A549 (cell line): ENCODE data around the gene WIPF3. TPM values are rescaled to one million over a fixed set of nuclear protein-coding genes. Genes with fewer than 3 reads are reported as not detected.

Source experiments
- ATAC-seq, 2 experiments: fragments of 200-7000 bp in 1 of 2; fragments of >200 bp in 1 of 2; cut with Nextera tagmentation in 1 of 2; cut with Tn5 transposase in 1 of 2; 3 replicates each; pipeline versions ENCODE4 v1.8.0 to v1.9.1; 2018 to 2020; ENCODE audit warnings: mild to moderate bottlenecking in 1 of 2, moderate library complexity in 1 of 2
- CTCF ChIA-PET: fragments of 300-600 bp; sonication (Branson Sonifier 250); formaldehyde crosslinking; extraction: SDS; loops from one replicate; lab custom pipeline; 2021; ENCODE audit warnings: antibody characterized with exemption, inconsistent platforms; lab: Yijun Ruan, JAX
- POLR2A ChIA-PET: fragments of 350-600 bp; formaldehyde crosslinking; extraction: SDS; loops from one replicate; lab custom pipeline; 2021; ENCODE audit warnings: antibody characterized with exemption, inconsistent platforms; lab: Yijun Ruan, JAX
- DNase-seq, 2 experiments: peaks; one replicate each; pipeline versions ENCODE4 v3.0.0 to v3.0.0-alpha.2; 2011 to 2016; ENCODE audit warnings: low read depth in 1 of 2, low spot score in 1 of 2
- FAIRE-seq: peaks from 2 replicates; lab custom pipeline; 2011; peaks lifted over from hg19 to GRCh38; lab: Jason Lieb, UNC
- H3K27ac ChIP-seq, 2 experiments: fragments of >200 bp; sonication (Bioruptor Twin); formaldehyde crosslinking; 3 replicates each; pipeline ENCODE4 v1.5.1; 2016 to 2017
- H3K4me1 ChIP-seq: fragments of >200 bp; sonication (Bioruptor Twin); formaldehyde crosslinking; 3 replicates; pipeline ENCODE4 v1.6.1; 2016
- H3K4me2 ChIP-seq: fragments of >200 bp; sonication (Bioruptor Twin); formaldehyde crosslinking; 3 replicates; pipeline ENCODE4 v1.6.1; 2016
- H3K4me3 ChIP-seq: fragments of >200 bp; sonication (Bioruptor Twin); formaldehyde crosslinking; 3 replicates; pipeline ENCODE4 v1.5.1; 2016
- H3K9me3 ChIP-seq: fragments of >200 bp; sonication (Bioruptor Twin); formaldehyde crosslinking; 3 replicates; pipeline ENCODE4 v1.6.1; 2016
- CBX2 ChIP-seq: fragments of 200-600 bp; sonication (generic); IDR thresholded peaks from 2 replicates; pipeline ENCODE4 v1.6.1; 2016; ENCODE audit warnings: low read depth, mild to moderate bottlenecking, borderline replicate concordance
- CBX8 ChIP-seq: fragments of 200-600 bp; sonication (generic); IDR thresholded peaks from 2 replicates; pipeline ENCODE4 v1.6.1; 2016
- CHD2 ChIP-seq: fragments of 150-350 bp; IDR thresholded peaks from 2 replicates; pipeline ENCODE4 v1.6.1; 2014; ENCODE audit warnings: low read length; ENCODE audit not compliant: partially characterized antibody
- CHD4 ChIP-seq: fragments of 200-600 bp; sonication (generic); IDR thresholded peaks from 2 replicates; pipeline ENCODE4 v1.6.1; 2016; ENCODE audit warnings: antibody characterized with exemption, mild to moderate bottlenecking, borderline replicate concordance
- EHMT2 ChIP-seq: fragments of 200-600 bp; sonication (generic); IDR thresholded peaks from 2 replicates; pipeline ENCODE4 v1.6.1; 2016; ENCODE audit warnings: antibody characterized with exemption, low read depth, mild to moderate bottlenecking, moderate library complexity
- EP300 ChIP-seq, 2 experiments: fragments of >200 bp; sonication (Bioruptor Twin); formaldehyde crosslinking; IDR thresholded peaks; 2 replicates in 1 of 2; 3 replicates in 1 of 2; pipeline ENCODE4 v1.6.1; 2016 to 2017
- ESRRA ChIP-seq: fragments of 150-350 bp; IDR thresholded peaks from 2 replicates; pipeline ENCODE4 v1.6.1; 2014; ENCODE audit warnings: mild to moderate bottlenecking, low read length, borderline replicate concordance
- FOSL2 ChIP-seq, 2 experiments: fragments of 450-650 bp in 1 of 2; fragments of >200 bp in 1 of 2; sonication (Bioruptor Twin) in 1 of 2; formaldehyde crosslinking; IDR thresholded peaks; 2 replicates each; pipeline versions ENCODE4 v1.5.0 to v1.6.1; 2016 to 2020; ENCODE audit warnings: mild to moderate bottlenecking in 1 of 2, moderate library complexity in 1 of 2
- FOXS1 ChIP-seq: fragments of 250-450 bp; sonication (Bioruptor Pico); IDR thresholded peaks from 2 replicates; pipeline ENCODE4 v1.5.0; 2020; ENCODE audit warnings: mild to moderate bottlenecking, moderate library complexity
- HEYL ChIP-seq: fragments of 250-450 bp; sonication (Bioruptor Pico); IDR thresholded peaks from 2 replicates; pipeline ENCODE4 v1.8.0; 2021; ENCODE audit warnings: mild to moderate bottlenecking, moderate library complexity
- HOXB13 ChIP-seq: fragments of 250-450 bp; sonication (Bioruptor Pico); IDR thresholded peaks from 2 replicates; pipeline ENCODE4 v1.5.0; 2020; ENCODE audit warnings: low read depth, mild to moderate bottlenecking, moderate library complexity
- HOXB5 ChIP-seq: fragments of 250-450 bp; sonication (Bioruptor Pico); IDR thresholded peaks from 2 replicates; pipeline ENCODE4 v1.5.0; 2020; ENCODE audit warnings: mild to moderate bottlenecking, moderate library complexity
- JUN ChIP-seq, 2 experiments: fragments of >200 bp; sonication (Bioruptor Twin); formaldehyde crosslinking; IDR thresholded peaks; 2 replicates in 1 of 2; 3 replicates in 1 of 2; pipeline ENCODE4 v1.6.1; 2016 to 2017
- JUNB ChIP-seq: fragments of >200 bp; sonication (Bioruptor Twin); formaldehyde crosslinking; IDR thresholded peaks from 2 replicates; pipeline ENCODE4 v1.6.1; 2016
- KDM5A ChIP-seq: fragments of 200-600 bp; sonication (generic); IDR thresholded peaks from 2 replicates; pipeline ENCODE4 v1.6.1; 2016; ENCODE audit warnings: antibody characterized with exemption, mild to moderate bottlenecking
- MAFK ChIP-seq: fragments of 450-650 bp; IDR thresholded peaks from 2 replicates; pipeline ENCODE4 v1.6.1; 2014; ENCODE audit not compliant: partially characterized antibody
- MAZ ChIP-seq: fragments of 150-350 bp; IDR thresholded peaks from 2 replicates; pipeline ENCODE4 v1.6.1; 2014; ENCODE audit warnings: antibody characterized with exemption, low read depth, low read length, borderline replicate concordance
- NPAS2 ChIP-seq: fragments of 250-450 bp; sonication (Bioruptor Pico); IDR thresholded peaks from 2 replicates; pipeline ENCODE4 v1.8.0; 2022; ENCODE audit warnings: mild to moderate bottlenecking, moderate library complexity, borderline replicate concordance
- NR3C1 ChIP-seq: fragments of >200 bp; sonication (Bioruptor Twin); formaldehyde crosslinking; IDR thresholded peaks from 3 replicates; pipeline ENCODE4 v1.6.1; 2017
- PHF8 ChIP-seq: fragments of 200-600 bp; sonication (generic); IDR thresholded peaks from 2 replicates; pipeline ENCODE4 v1.6.1; 2016; ENCODE audit warnings: low read depth, mild to moderate bottlenecking, antibody characterized with exemption, moderate library complexity, borderline replicate concordance
- POLR2A ChIP-seq: IDR thresholded peaks from 2 replicates; pipeline ENCODE4 v1.6.1; 2012; ENCODE audit warnings: mild to moderate bottlenecking, low read length
- RAD21 ChIP-seq, 2 experiments: fragments of >200 bp in 1 of 2; sonication (Bioruptor Twin) in 1 of 2; formaldehyde crosslinking in 1 of 2; IDR thresholded peaks in 1 of 2; conservative IDR thresholded peaks in 1 of 2; 2 replicates in 1 of 2; 3 replicates in 1 of 2; pipeline ENCODE4 v1.6.1; 2012 to 2018; ENCODE audit warnings: inconsistent platforms in 1 of 2
- RFX5 ChIP-seq: fragments of 450-650 bp; IDR thresholded peaks from 2 replicates; pipeline ENCODE4 v1.7.1; 2014; ENCODE audit warnings: antibody characterized with exemption, mild to moderate bottlenecking, moderate library complexity
- SMC3 ChIP-seq: fragments of >200 bp; sonication (Bioruptor Twin); formaldehyde crosslinking; IDR thresholded peaks from 3 replicates; pipeline ENCODE4 v1.6.1; 2018; ENCODE audit warnings: inconsistent platforms
- TP53 ChIP-seq: fragments of 250-450 bp; sonication (Bioruptor Pico); IDR thresholded peaks from 2 replicates; pipeline ENCODE4 v1.5.0; 2021; ENCODE audit warnings: mild to moderate bottlenecking, moderate library complexity
- ZC3H11A ChIP-seq: fragments of 450-650 bp; IDR thresholded peaks from 2 replicates; pipeline ENCODE4 v1.6.1; 2014; ENCODE audit warnings: antibody characterized with exemption, mild to moderate bottlenecking
- ZFP36 ChIP-seq: fragments of 450-650 bp; IDR thresholded peaks from 2 replicates; pipeline ENCODE4 v1.6.1; 2014; ENCODE audit warnings: borderline replicate concordance; ENCODE audit not compliant: partially characterized antibody
- ZNF302 ChIP-seq: fragments of 250-450 bp; sonication (Bioruptor Pico); IDR thresholded peaks from 2 replicates; pipeline ENCODE4 v1.9.0; 2021; ENCODE audit warnings: inconsistent platforms, mild to moderate bottlenecking, moderate library complexity
- WGBS: methylation state at CpG from one replicate; pipeline ENCODE4 v1.1.6; 2017; ENCODE audit errors: missing lambda C conversion rate; 5-methylcytosine and 5-hydroxymethylcytosine counted together
- polyA plus RNA-seq, 4 experiments: library from polyadenylated mRNA; depleted of rRNA in 3 of 4; stranded (reverse); fragments of >200 nt; fragmentation: RNase III in 1 of 4; extraction: RNeasy Plus Mini Kit Qiagen cat#74134 plus additional on column Dnase treatment in 1 of 4; gene quantifications; 2 replicates in 3 of 4; 3 replicates in 1 of 4; pipeline ENCODE4 v1.2.3, GENCODE V29; 2011 to 2017
- TF ChIP-seq, protein P1 (sequence below): fragments of >200 bp; sonication (Bioruptor Twin); formaldehyde crosslinking; IDR thresholded peaks from 3 replicates; pipeline ENCODE4 v1.6.1; 2016
- TF ChIP-seq, protein P2 (sequence below): IDR thresholded peaks from 2 replicates; pipeline ENCODE4 v1.6.1; 2012; ENCODE audit warnings: low read depth, borderline replicate concordance
- TF ChIP-seq, protein P3 (sequence below): fragments of 200-600 bp; sonication (generic); IDR thresholded peaks from 2 replicates; pipeline ENCODE4 v1.6.1; 2016; ENCODE audit warnings: antibody characterized with exemption, mild to moderate bottlenecking, moderate library complexity

Gene WIPF3
- polyA plus RNA-seq, 2 of the 4 experiments (the other 2 are of a cell fraction): 0.10 to 0.30 TPM

DNA sequence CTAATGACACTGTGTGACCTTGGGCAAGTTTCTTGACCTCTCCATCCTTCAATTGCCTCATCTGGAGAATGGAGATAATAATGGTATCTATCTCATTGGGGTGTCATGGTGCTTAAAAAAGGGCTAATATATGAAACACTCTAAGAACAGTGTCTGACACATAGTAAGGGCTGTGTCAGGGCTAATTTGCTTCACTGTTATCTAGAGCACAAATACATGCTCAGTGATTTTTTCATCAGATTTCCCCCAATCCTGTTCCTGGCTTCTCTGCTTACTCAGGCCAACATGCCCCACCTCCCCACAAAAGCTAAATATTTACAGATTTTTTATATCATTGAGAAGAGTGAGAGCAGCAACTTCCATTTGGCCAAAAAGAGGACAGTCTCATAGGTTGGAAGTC, 20.6 kb downstream of the WIPF3 start (continued):
- no peak for TF ChIP-seq RFX5
- TF ChIP-seq NPAS2 (CRISPR knock-in tag): no peak
- no peak for TF ChIP-seq HEYL (CRISPR knock-in tag)
- no peak for TF ChIP-seq EHMT2
- TF ChIP-seq JUNB: no peak
- TF ChIP-seq EP300 (IDR thresholded peaks at IDR 0.05): no peak

DNA sequence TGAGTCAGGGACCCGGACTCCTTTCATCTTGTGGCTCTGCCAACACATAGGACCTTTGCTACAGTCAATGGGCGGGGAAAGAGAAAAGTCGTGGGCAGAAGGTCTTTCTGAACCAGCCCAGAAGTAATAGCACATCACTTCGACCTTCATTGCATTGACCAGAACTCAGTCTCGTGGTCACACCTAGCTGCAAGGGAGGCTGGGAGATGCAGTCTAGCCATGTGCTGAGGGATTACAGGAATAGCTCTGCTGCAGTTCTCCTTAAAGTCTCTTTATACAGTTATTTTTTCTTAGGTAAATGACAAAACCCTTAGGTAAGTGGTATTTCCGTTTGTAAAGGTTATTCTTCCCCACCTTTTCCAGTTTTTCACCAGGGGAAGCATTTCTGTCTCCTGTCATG, 25.4 kb downstream of the WIPF3 start:
- CTCF ChIA-PET: no interaction called here

DNA sequence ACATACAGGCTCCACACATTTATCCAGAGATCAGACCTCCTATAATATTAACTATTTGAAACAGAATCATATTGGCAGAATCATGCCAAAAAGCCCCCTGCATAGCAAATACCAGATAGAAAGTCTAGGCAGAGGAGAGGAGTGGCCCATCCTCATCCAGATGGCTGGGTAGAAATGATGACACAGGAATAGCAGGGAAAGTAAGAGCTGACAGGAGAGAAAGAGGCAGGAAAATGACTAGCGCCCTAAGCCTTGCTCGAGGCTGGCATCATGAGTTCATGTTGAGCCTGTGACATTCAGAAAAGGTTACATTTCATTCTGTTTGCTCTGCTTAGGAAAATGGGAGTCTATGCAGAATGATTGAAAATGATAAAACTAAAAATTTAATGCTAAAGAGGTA, 27.6 kb downstream of the WIPF3 start:
- 74% methylated on average over 2 of the region's 2 CpGs for WGBS
- Histone ChIP-seq H3K4me2 (no peak overlapping the region), H3K9me3 (peaks cover 13% of the 10 kb centered on the region; the same call in 1 of the 3 replicates), H3K27ac (no peak overlapping the region), H3K4me1 (no peaks in the 10 kb centered on the region), H3K4me3 (no peak overlapping the region)
- FAIRE-seq (no peak), ATAC-seq (no peak), DNase-seq (no peak)
- ChIA-PET POLR2A (no interaction called here), CTCF (no interaction called here)
- TF ChIP-seq ZFP36 (no peak), TP53 (CRISPR knock-in tag) (no peak), CBX2 (no peak), RAD21 (conservative IDR thresholded peaks at IDR 0.05 in 1 of 2, IDR thresholded peaks at IDR 0.05 in 1 of 2) (no peak), CHD4 (no peak), ZC3H11A (no peak), NR3C1 (no peak), HOXB5 (CRISPR knock-in tag) (no peak), POLR2A (no peak), ZNF302 (no peak), ESRRA (no peak), FOSL2 (IDR thresholded peaks at IDR 0.05) (no peak), FOSL2 (CRISPR knock-in tag; IDR thresholded peaks at IDR 0.05) (no peak)
- TF ChIP-seq, protein P1, sequence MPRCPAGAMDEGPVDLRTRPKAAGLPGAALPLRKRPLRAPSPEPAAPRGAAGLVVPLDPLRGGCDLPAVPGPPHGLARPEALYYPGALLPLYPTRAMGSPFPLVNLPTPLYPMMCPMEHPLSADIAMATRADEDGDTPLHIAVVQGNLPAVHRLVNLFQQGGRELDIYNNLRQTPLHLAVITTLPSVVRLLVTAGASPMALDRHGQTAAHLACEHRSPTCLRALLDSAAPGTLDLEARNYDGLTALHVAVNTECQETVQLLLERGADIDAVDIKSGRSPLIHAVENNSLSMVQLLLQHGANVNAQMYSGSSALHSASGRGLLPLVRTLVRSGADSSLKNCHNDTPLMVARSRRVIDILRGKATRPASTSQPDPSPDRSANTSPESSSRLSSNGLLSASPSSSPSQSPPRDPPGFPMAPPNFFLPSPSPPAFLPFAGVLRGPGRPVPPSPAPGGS: no peak

More for the DNA sequence above, 25.4 kb downstream of the WIPF3 start:
- no peak overlapping the region for H3K27ac ChIP-seq
- POLR2A ChIA-PET: no interaction called here
- H3K4me3 ChIP-seq: no peak overlapping the region
- peaks cover 13% of the 10 kb centered on the region; the same call in 1 of the 3 replicates for H3K9me3 ChIP-seq
- H3K4me1 ChIP-seq: no peaks in the 10 kb centered on the region
- no peak for FAIRE-seq
- no peak for ATAC-seq
- H3K4me2 ChIP-seq: no peak overlapping the region
- DNase-seq: no peak
- WGBS: 38% methylated on average over 6 of the region's 6 CpGs
- TF ChIP-seq CBX8 (no peak), ESRRA (no peak), NPAS2 (CRISPR knock-in tag) (no peak), MAZ (no peak), MAFK (no peak), HEYL (CRISPR knock-in tag) (no peak), FOSL2 (IDR thresholded peaks at IDR 0.05) (no peak), FOSL2 (CRISPR knock-in tag; IDR thresholded peaks at IDR 0.05) (no peak), JUN (IDR thresholded peaks at IDR 0.05) (no peak), ZFP36 (no peak), CHD2 (no peak), KDM5A (no peak), SMC3 (no peak), FOXS1 (no peak), HOXB13 (CRISPR knock-in tag) (no peak), POLR2A (no peak), PHF8 (no peak)
- TF ChIP-seq, protein P2, sequence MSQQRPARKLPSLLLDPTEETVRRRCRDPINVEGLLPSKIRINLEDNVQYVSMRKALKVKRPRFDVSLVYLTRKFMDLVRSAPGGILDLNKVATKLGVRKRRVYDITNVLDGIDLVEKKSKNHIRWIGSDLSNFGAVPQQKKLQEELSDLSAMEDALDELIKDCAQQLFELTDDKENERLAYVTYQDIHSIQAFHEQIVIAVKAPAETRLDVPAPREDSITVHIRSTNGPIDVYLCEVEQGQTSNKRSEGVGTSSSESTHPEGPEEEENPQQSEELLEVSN: no peak
- TF ChIP-seq, protein P3, sequence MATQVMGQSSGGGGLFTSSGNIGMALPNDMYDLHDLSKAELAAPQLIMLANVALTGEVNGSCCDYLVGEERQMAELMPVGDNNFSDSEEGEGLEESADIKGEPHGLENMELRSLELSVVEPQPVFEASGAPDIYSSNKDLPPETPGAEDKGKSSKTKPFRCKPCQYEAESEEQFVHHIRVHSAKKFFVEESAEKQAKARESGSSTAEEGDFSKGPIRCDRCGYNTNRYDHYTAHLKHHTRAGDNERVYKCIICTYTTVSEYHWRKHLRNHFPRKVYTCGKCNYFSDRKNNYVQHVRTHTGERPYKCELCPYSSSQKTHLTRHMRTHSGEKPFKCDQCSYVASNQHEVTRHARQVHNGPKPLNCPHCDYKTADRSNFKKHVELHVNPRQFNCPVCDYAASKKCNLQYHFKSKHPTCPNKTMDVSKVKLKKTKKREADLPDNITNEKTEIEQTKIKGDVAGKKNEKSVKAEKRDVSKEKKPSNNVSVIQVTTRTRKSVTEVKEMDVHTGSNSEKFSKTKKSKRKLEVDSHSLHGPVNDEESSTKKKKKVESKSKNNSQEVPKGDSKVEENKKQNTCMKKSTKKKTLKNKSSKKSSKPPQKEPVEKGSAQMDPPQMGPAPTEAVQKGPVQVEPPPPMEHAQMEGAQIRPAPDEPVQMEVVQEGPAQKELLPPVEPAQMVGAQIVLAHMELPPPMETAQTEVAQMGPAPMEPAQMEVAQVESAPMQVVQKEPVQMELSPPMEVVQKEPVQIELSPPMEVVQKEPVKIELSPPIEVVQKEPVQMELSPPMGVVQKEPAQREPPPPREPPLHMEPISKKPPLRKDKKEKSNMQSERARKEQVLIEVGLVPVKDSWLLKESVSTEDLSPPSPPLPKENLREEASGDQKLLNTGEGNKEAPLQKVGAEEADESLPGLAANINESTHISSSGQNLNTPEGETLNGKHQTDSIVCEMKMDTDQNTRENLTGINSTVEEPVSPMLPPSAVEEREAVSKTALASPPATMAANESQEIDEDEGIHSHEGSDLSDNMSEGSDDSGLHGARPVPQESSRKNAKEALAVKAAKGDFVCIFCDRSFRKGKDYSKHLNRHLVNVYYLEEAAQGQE: no peak
